Measurements from ENCODE around the gene EBPL.

The EBPL gene

GRCh38 chr13:49670828-49671227, 20.5 kb downstream of the EBPL start:
- no peak for DNase-seq

- DNase-seq = peak in 2 of 6 experiments; percentile 3 to 5
These were observed 21.5 kb downstream of the EBPL start for GRCh38 chr13:49669735-49670309.

- DNase-seq = no peak
These were observed 23.5 kb downstream of the EBPL start for GRCh38 chr13:49667773-49668172.

- no peak for DNase-seq
These were observed 26.7 kb downstream of the EBPL start for GRCh38 chr13:49664606-49665005.

GRCh38 chr13:49657241-49657641, 34.0 kb downstream of the EBPL start:
- no peak for DNase-seq

- DNase-seq = no peak
These were observed 35.4 kb downstream of the EBPL start for GRCh38 chr13:49655906-49656305.

- no peak for DNase-seq
These were observed 37.3 kb downstream of the EBPL start for GRCh38 chr13:49654011-49654410.

GRCh38 chr13:49653478-49653877, 37.8 kb downstream of the EBPL start:
- DNase-seq = no peak

GRCh38 chr13:49652355-49653305, 38.7 kb downstream of the EBPL start:
- peak in 1 of 6 experiments; percentile 1 for DNase-seq

GRCh38 chr13:49651570-49652354, 39.5 kb downstream of the EBPL start:
- no peak for DNase-seq

GRCh38 chr13:49649963-49650312, 41.3 kb downstream of the EBPL start:
- DNase-seq = no peak

GRCh38 chr13:49649244-49649962, 41.9 kb downstream of the EBPL start:
- DNase-seq = no peak

- DNase-seq = no peak
These were observed 44.6 kb downstream of the EBPL start for GRCh38 chr13:49646688-49647087.

- DNase-seq = peak in 4 of 6 experiments; percentile 1 to 20 (median 4)
These were observed 45.8 kb downstream of the EBPL start for GRCh38 chr13:49645451-49645850.

GRCh38 chr13:49643035-49643646, 48.1 kb downstream of the EBPL start:
- no peak for DNase-seq

- no peak for DNase-seq
These were observed 49.4 kb downstream of the EBPL start for GRCh38 chr13:49641801-49642291.

GRCh38 chr13:49638744-49639072, 52.6 kb downstream of the EBPL start:
- DNase-seq = no peak

GRCh38 chr13:49638030-49638743, 53.1 kb downstream of the EBPL start:
- no peak for DNase-seq

- DNase-seq = no peak
These were observed 54.6 kb downstream of the EBPL start for GRCh38 chr13:49636705-49637104.

GRCh38 chr13:49635599-49636433, 55.5 kb downstream of the EBPL start:
- peak in 5 of 6 experiments; percentile 18 to 65 (median 46) for DNase-seq

GRCh38 chr13:49633710-49634109, 57.6 kb downstream of the EBPL start:
- no peak for DNase-seq
